DND-41 (cell line): ENCODE measurements around the gene SRMS.

Experiments used
- ATAC-seq: fragments of 200-7000 bp; cut with Tn5 transposase; 3 replicates; pipeline ENCODE4 v1.9.1; 2021; ENCODE audit warnings: low read depth; ENCODE audit not compliant: insufficient read depth
- DNase-seq: peaks from one replicate; pipeline ENCODE4 v3.0.0-alpha.2; 2020
- H2AFZ ChIP-seq: 2 replicates; pipeline ENCODE4 v1.6.0; 2012; ENCODE audit warnings: low read depth, low read length
- H3K27ac ChIP-seq: 2 replicates; pipeline ENCODE4 v1.5.1; 2012; ENCODE audit warnings: low read length, inconsistent platforms
- H3K27me3 ChIP-seq: fragments of 200-600 bp; sonication (generic); 2 replicates; pipeline ENCODE4 v1.6.0; 2012; ENCODE audit warnings: low read length, mild to moderate bottlenecking, inconsistent platforms; ENCODE audit not compliant: insufficient read depth, poor library complexity
- H3K36me3 ChIP-seq: 2 replicates; pipeline ENCODE4 v1.5.1; 2012; ENCODE audit warnings: low read length, inconsistent platforms; ENCODE audit not compliant: insufficient read depth
- H3K4me1 ChIP-seq: 2 replicates; pipeline ENCODE4 v1.5.1; 2012; ENCODE audit warnings: mild to moderate bottlenecking, low read length; ENCODE audit not compliant: insufficient read depth
- H3K4me2 ChIP-seq: 2 replicates; pipeline ENCODE4 v1.6.0; 2012; ENCODE audit warnings: mild to moderate bottlenecking, moderate library complexity, low read length, inconsistent platforms; ENCODE audit not compliant: insufficient read depth
- H3K4me3 ChIP-seq, 2 experiments: fragments of 200-600 bp in 1 of 2; shearing (Covaris generic) in 1 of 2; 2 replicates each; pipeline ENCODE4 v1.5.1; 2012 to 2016; ENCODE audit warnings: inconsistent platforms in 2 of 2, low read length in 2 of 2, mild to moderate bottlenecking in 2 of 2, low read depth in 1 of 2, moderate library complexity in 1 of 2
- H3K79me2 ChIP-seq: 2 replicates; pipeline ENCODE4 v1.6.0; 2012; ENCODE audit warnings: low read length, inconsistent platforms; ENCODE audit not compliant: insufficient read depth
- H3K9ac ChIP-seq: 2 replicates; pipeline ENCODE4 v1.6.0; 2012; ENCODE audit warnings: low read depth, mild to moderate bottlenecking, inconsistent platforms, low read length, moderate library complexity
- H3K9me3 ChIP-seq: 2 replicates; pipeline ENCODE4 v1.5.1; 2012; ENCODE audit warnings: low read length, moderate library complexity, mild to moderate bottlenecking, inconsistent platforms; ENCODE audit not compliant: insufficient read depth, severe bottlenecking
- H4K20me1 ChIP-seq: 2 replicates; pipeline ENCODE4 v1.6.0; 2012; ENCODE audit warnings: low read length; ENCODE audit not compliant: insufficient read depth
- EZH2 ChIP-seq: IDR thresholded peaks from 3 replicates; pipeline ENCODE4 v1.6.1; 2012; ENCODE audit warnings: borderline replicate concordance, low read depth, mild to moderate bottlenecking, moderate library complexity, low read length, inconsistent platforms; ENCODE audit not compliant: severe bottlenecking
- TF ChIP-seq, protein P1 (sequence below): IDR thresholded peaks from 2 replicates; pipeline ENCODE4 v1.5.1; 2012; ENCODE audit warnings: borderline replicate concordance, low read length, moderate library complexity, mild to moderate bottlenecking; ENCODE audit not compliant: poor library complexity, severe bottlenecking; ENCODE audit errors: extremely low read depth

Gene SRMS

DNA sequence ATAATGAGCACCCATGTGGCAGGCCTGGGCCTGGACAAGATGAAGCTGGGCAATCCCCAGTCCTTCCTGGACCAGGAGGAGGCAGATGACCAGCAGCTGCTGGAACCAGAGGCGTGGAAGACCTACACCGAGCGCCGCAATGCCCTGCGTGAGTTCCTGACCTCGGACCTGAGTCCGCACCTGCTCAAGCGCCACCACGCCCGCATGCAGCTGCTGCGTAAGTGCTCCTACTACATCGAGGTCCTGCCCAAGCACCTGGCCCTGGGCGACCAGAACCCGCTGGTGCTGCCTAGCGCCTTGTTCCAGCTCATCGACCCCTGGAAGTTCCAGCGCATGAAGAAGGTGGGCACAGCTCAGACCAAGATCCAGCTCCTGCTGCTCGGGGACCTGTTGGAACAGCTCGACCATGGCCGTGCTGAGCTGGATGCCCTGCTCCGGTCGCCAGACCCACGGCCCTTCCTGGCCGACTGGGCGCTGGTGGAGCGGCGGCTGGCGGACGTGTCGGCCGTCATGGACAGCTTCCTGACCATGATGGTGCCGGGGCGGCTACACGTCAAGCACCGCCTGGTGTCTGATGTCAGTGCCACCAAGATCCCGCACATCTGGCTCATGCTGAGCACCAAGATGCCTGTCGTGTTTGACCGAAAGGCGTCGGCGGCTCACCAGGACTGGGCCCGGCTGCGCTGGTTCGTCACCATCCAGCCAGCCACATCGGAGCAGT lies 8.3 kb upstream of the SRMS start:
- H3K27me3 ChIP-seq = no peaks in the 10 kb centered on the region
- H3K4me1 ChIP-seq = peaks cover 32% of the 10 kb centered on the region
- H2AFZ ChIP-seq = no peak overlapping the region
- ATAC-seq = no peak
- no peak overlapping the region for H3K4me2 ChIP-seq
- no peaks in the 10 kb centered on the region for H3K36me3 ChIP-seq
- no peak overlapping the region for H3K9ac ChIP-seq
- no peak overlapping the region for H3K4me3 ChIP-seq
- DNase-seq = no peak
- no peak overlapping the region for H3K27ac ChIP-seq
- no peaks in the 10 kb centered on the region for H3K9me3 ChIP-seq
- H3K79me2 ChIP-seq = no peaks in the 10 kb centered on the region
- peaks cover 9% of the 10 kb centered on the region for H4K20me1 ChIP-seq
- no peak for TF ChIP-seq EZH2
- TF ChIP-seq, protein P1, sequence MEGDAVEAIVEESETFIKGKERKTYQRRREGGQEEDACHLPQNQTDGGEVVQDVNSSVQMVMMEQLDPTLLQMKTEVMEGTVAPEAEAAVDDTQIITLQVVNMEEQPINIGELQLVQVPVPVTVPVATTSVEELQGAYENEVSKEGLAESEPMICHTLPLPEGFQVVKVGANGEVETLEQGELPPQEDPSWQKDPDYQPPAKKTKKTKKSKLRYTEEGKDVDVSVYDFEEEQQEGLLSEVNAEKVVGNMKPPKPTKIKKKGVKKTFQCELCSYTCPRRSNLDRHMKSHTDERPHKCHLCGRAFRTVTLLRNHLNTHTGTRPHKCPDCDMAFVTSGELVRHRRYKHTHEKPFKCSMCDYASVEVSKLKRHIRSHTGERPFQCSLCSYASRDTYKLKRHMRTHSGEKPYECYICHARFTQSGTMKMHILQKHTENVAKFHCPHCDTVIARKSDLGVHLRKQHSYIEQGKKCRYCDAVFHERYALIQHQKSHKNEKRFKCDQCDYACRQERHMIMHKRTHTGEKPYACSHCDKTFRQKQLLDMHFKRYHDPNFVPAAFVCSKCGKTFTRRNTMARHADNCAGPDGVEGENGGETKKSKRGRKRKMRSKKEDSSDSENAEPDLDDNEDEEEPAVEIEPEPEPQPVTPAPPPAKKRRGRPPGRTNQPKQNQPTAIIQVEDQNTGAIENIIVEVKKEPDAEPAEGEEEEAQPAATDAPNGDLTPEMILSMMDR = no peak

DNA sequence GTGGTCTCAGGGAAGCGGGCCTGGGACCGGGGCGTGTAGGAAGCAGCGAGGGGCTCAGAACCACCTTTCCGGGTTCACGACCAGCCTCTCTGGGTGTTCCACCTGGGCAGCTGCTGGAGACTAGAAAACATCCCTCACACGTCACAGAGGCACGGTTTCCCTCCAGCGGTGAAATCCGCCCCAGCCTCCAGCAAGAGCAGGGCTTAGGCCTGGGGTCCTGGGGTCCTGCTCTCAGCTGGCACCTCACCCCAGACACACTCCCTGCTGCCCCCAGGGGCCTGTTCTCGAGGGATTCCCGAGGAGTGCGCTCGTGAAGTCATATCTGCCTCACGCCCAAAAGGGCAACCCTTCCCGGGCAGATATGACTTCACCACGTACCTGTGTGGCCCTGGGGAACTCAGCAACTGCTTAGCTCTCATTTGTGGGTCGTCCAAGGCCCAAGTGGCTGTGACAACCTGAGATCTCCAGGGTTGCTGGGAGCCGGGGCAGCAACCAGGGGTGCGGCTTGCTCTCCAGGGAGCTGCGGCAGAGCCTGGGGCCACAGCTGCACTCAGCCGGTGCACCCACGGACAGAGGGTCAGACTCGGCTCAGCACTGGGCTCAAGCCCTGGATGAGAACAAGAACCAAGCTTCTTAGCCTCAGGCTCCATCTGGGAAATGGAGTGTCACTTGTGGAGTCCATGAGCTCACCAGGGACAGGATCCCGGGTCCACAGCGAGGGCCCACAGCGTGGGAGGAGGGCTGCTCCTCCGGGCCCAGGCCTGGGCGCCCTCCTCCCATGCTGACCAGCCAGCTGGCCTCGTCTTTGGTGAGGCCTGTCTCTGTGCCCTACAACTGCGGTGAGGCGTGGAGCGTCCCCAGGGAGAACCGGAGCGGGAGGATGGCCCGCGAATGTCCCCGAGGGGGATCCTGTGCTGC lies 7.1 kb upstream of the SRMS start:
- ATAC-seq (no peak), DNase-seq (no peak)
- H3K4me1 ChIP-seq = peaks cover 32% of the 10 kb centered on the region
- TF ChIP-seq, protein P1 = no peak
- no peak for TF ChIP-seq EZH2
- no peak overlapping the region for H3K27ac ChIP-seq
- H3K4me2 ChIP-seq = peak overlapping the region; percentile 84
- no peak overlapping the region for H2AFZ ChIP-seq
- H3K79me2 ChIP-seq = no peaks in the 10 kb centered on the region
- peak overlapping the region in 1 of 2 experiments; percentile 59; a peak in 2 of 4 replicates for H3K4me3 ChIP-seq
- no peaks in the 10 kb centered on the region for H3K27me3 ChIP-seq
- H4K20me1 ChIP-seq = peaks cover 9% of the 10 kb centered on the region
- no peaks in the 10 kb centered on the region for H3K9me3 ChIP-seq
- no peaks in the 10 kb centered on the region for H3K36me3 ChIP-seq
- H3K9ac ChIP-seq = peak overlapping the region; percentile 57; the same call in 1 of the 2 replicates

DNA sequence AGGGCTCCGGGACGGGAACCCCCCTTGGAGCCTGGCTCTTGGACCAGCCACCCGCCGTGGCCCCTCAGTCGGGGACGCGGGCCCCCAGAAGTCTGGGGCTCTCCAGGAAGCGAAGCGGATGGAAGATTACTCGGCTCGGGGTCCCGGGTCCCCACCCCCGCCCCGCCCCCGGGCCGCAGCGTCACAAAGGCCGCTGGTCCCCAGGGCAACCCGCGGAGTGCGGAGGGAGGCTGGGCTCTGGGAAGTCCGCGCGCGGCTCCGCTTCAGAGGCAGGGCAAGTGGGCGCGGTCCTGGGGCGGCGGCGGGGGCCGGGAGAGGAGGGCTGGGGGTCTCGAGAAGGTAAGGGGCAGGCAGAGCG lies 6.4 kb upstream of the SRMS start, which contains the start of gene FNDC11:
TSS of gene FNDC11 (plus strand) at position 227 of the 358 bp plus-strand sequence. CDS start 1,505 bp downstream, outside the sequence.
- Histone ChIP-seq H2AFZ (peak within 1 kb of the TSS; percentile 57), H3K27me3 (no peaks in the 10 kb centered on the region), H4K20me1 (peaks cover 9% of the 10 kb centered on the region), H3K4me3 (peak within 1 kb of the TSS; percentile 19 to 59; a peak in 3 of 4 replicates), H3K4me2 (peak within 1 kb of the TSS; percentile 84), H3K79me2 (no peaks in the 10 kb centered on the region), H3K27ac (peak within 1 kb of the TSS; percentile 57), H3K9ac (peak within 1 kb of the TSS; percentile 57), H3K9me3 (no peaks in the 10 kb centered on the region), H3K36me3 (no peaks in the 10 kb centered on the region), H3K4me1 (peaks cover 32% of the 10 kb centered on the region)
- DNase-seq = peak; percentile 62
- TF ChIP-seq, protein P1 = no peak
- TF ChIP-seq EZH2 = no peak
- peak; percentile 25 for ATAC-seq
